T-helper 1 cell (primary cell): ENCODE results near the gene DNAJC16.
"Not testable (repeated sequence)": the region's sequence is repeated elsewhere in the genome, so short reads cannot be mapped to it uniquely, and the experiment has no call there.

Source experiments
- DNase-seq, 5 donors: peaks; one replicate each; pipeline ENCODE4 v3.0.0-alpha.2; 2012 to 2020
- total RNA-seq, 4 donors: gene quantifications; one replicate each; lab custom pipeline; 2026; lab: John Stamatoyannopoulos, UW

Gene DNAJC16
- total RNA-seq, result 26.0 to 42.8 (median 36.0) reads per million in 4 donors

DNA sequence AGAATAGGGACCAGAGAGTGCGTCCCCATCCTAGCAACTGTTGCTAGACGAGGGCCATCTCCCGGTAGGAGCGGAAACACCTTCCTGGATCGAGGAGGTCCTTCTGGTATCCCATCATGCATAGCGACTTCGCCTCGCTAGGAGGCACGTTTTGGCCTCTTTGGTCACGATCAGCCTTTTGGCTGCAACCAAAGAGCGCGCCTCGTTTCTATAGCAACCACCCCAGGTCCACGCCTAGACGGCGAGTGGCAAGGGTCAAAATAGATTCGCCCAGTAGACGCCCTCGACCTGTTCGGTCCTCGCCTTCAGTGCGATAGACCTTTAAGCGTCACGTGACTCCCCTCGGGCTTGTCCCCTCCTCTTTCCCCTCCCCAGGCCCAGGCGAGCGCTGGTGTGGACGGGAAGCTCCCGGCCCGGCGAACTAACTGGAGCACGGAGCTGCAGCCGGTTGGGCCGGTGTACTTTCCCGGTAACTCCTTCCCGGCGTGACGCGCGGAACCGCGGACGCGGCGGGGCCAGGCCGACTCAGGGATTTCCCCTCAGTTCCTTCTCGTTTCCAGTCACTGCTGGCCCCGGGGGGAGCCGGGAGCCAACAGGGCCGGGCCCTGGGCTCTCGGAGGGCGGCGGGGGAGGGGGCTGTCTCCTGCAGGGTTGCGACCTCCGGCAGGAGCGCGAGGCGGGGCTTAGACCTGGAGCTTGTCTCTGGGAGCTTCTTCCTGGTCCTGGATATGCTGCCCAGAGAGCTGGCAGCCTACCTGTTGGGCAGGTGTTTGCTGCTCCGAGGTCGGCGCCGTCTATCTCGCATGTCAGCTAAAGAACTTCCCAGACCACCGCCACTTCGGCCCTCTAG, at the start of gene DNAJC16:
Gene DNAJC16 (plus strand): TSS at position 359 of the 850 bp plus-strand sequence. CDS start 2,258 bp downstream, outside the sequence.
- DNase-seq, result peak; percentile 87 to 100 (median 90)

DNA sequence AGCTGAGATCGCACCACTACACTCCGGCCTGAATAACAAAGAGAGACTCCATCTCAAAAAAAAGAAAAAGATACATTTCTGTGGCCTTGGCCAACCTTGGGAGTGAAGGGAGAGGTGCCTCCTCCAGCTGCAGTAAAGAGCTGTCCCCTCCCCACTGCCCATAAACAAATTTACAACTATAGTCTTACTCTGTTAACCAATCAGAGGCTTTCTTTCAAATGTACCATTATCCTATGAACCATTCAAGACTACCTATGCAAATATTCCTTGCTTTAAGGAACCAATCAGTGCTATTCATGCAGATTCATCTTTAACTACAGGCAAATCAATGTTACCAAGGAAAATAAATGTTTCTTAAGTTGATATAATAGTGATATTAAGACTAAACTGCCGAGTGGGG, 49.7 kb upstream of the DNAJC16 start:
- DNase-seq, result no peak

DNA sequence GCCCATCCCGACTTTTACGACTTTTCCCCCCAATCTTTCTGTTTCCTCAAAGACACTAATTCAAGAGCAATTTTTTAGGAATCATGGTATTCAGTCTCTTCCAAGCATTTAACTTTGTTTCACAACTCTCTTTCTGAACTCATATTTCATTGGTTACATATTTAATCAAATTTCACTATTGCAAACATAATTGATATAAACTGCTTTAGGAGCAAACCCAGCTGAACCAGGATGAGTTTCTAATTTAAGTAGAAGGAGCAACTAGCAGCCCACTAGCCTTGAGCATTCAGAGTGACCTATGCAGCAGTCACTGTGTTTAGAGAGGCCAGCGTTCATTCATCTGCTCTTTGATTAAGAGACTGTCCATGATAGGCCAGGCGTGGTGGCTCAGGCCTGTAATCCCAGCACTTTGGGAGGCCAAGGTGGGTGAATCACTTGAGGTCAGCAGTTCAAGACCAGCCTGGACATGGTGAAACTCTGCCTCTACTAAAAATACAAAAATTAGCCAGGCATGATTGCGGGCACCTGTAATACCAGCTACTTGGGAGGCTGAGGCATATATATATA, 48.9 kb upstream of the DNAJC16 start:
- DNase-seq, result no peak

DNA sequence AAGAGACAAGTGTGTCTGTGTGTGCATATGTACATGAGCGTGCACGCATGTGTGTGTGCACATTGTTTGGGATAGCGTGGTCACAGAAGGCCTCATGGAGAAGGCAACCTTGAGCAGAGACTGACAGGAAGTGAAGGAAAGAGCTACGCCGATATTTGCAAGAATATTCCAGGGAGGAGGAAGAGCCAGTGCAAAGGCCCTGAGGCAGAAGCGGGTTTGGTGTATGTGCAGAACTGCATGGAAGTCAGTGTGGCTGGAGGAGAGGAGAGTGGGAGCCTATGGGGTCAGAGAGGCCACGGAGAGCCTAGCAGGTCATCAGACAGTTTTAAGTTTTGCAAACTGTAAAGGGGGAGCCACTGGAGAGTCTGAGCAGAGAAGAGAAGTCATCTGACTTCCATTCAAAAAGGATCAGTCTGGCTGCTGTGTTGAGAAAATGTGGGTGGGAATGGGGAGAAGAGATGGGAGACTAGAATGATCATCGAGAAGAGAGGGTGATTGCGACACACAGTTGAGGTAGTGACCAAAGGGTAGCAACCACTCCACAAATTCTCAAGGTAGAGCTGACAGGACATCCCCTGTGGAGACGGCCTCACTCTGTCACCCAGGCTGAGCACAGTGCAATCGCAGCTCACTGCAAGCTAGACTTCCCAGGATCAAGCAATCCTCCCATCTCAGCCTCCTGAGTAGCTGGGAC, 46.8 kb upstream of the DNAJC16 start:
- no peak for DNase-seq

DNA sequence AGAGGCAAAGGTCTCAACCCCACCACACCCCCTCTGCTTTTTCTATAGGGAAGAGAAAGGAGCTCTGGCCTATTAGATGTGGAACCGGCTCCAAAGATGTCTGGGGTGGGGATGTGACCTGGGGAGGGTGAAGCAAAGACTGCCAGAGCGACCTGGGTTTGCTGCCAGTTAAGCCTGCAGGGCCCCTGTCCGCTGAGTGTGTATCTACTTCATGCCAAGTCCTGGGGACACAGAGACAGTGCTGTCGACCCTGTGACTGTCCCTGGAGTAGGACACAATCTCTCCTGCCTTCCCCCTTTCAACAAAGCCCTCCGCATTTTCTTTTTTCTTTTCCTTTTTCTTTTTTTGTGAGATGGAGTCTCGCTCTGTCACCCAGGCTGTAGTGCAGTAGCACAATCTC, 44.2 kb upstream of the DNAJC16 start:
- DNase-seq, result not testable (repeated sequence)

DNA sequence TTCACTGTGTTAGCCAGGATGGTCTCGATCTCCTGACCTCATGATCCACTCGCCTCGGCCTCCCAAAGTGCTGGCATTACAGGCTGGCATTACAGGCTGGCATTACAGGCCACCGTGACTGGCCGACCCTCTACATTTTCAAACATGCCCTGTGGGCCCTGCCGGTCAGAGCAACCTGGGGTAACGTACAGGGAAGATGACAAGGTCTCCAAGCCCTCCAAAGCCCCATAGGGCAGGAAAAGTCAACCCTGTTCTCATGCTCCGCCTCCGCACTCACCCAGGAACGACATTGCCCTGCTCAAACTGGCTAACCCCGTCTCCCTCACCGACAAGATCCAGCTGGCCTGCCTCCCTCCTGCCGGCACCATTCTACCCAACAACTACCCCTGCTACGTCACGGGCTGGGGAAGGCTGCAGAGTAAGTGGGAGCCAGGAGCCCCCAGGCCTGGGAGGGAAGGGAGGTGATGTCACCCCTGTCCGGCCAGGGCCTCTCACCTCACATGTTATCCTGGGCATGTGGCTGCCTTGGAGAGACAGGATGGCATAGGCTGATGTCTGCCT, 43.6 kb upstream of the DNAJC16 start:
- not testable (repeated sequence) for DNase-seq

DNA sequence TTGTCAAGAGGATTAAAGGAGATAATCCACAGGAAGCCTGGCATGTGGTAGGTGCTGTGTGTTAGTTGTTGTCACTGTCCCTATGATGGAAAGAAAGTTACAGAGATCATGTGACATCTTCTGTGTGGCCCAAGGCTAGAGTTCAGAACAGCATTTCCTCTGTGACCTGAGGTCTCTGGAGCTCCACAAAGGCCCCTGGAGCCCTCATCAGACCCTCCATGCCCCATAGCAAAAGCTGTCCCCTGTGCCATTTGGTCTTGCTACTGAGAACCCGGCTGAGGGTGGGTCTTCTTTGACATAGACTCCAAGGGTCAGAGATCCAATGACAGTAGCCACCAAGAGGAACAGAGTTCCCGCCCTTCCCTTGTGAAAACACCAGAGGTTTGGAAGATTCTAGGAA, 42.7 kb upstream of the DNAJC16 start:
- no peak for DNase-seq

DNA sequence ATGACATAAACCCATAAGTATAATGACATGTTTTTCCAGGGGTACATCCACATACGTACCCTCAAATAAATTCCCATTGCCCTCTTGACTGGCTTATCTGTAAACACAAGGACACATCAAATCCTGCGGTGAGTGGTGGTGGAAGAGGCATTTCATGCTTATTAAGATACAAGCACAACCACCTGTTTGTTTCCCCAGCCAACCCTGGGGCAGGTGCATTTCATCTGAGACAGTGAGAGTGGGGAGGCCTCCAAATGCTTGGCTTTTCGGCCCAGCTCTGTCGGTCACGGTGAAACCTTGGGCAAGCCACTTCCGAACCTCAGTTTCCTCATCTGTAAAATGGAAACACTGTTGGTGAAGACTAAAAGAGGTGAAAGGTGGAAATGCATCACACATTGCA, 42.2 kb upstream of the DNAJC16 start:
- DNase-seq, result not testable (repeated sequence)

DNA sequence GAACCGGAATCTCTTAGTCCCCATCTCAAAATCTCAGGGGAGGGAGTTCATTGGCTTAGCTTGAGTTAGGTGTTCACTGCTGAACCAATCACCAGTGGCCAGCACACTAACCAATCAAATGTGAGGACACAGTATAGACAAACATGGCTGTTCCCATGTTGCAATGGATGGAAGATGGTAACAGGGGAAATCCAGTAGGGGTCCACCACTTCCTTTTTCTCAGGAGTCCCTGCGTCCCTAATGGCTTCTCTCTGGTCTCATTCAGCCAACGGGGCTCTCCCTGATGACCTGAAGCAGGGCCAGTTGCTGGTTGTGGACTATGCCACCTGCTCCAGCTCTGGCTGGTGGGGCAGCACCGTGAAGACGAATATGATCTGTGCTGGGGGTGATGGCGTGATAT, 41.0 kb upstream of the DNAJC16 start:
- no peak for DNase-seq

DNA sequence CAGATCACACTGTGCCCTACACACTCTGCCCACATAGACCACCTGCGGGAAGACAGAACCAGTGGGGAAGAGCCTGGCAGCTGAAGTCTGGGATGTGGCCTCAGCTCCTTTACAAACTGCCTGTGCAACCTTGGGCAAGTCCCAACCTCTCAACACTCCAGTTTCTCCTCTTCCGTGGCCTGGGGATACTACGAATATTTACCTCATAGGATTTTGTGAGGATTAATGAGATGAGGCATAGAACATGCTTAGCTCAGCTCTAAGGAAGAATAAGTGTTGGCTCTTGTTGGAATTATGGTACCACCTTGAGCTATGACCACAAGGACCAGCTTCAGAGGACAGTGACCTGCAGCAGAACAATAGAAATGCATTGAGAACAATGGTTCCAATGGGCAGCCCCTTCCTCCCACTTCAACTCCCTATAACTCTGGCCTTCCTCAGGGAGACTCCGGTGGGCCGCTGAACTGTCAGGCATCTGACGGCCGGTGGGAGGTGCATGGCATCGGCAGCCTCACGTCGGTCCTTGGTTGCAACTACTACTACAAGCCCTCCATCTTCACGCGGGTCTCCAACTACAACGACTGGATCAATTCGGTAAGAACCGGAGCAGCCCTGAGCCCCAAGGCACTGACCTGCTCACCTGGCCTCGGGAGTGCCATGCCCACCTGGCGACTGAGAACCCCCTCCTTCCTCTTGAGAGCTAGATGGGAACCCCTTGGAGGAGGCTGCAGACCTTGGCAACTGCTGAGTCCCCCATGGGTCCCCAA, 39.6 kb upstream of the DNAJC16 start:
- not testable (repeated sequence) for DNase-seq

DNA sequence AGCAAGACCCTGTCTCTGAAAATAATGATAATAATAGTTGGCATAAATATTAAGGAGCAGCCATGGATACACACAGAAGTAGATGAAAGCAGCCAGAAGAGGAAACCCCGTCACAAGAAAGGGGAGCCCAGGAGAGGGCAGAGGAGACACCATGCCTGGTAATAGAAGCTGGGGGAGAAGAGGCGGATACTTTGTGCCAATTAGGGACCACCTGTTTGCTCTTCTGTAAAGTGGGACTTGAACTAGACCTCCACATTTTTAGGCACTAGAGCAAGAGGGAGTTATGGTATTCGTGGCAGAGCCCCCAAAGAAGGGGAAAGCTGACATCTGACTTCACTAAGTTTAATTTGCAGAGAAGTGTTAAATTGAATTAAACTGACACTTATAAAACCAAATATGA, 38.3 kb upstream of the DNAJC16 start:
- DNase-seq, result no peak

DNA sequence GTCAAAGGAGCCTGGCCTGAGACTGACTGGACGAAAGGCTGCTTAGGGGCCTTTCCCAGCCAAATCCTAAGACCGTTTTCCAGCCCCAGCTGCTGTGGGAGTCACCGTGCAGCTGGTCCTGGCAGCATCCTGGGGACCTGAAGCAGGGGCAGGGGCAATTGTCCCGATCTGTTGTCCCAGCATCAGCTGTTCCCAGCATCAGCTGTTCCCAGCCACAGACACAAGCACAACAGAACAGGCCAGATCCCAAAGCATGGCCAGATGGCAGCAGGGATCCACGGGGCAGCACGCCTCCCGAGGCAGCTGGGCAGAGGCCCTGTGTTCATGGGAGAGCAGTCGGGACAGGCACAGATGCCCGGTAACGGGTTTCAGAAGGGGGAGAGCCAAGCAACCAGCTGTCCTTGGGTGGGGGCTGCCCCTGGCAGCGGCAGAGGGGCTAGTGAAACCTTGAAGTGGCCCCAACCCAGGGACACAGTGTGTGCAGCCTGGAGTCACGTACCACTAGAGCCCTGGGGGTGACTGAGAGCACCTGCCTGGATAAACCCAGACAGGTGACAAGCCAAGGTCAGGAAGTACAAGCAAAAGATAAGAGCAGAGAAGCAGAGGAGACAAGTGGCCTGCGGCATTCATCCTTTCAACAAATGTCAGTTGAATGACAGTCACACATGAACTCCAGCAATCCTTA, 37.5 kb upstream of the DNAJC16 start:
- no peak for DNase-seq

DNA sequence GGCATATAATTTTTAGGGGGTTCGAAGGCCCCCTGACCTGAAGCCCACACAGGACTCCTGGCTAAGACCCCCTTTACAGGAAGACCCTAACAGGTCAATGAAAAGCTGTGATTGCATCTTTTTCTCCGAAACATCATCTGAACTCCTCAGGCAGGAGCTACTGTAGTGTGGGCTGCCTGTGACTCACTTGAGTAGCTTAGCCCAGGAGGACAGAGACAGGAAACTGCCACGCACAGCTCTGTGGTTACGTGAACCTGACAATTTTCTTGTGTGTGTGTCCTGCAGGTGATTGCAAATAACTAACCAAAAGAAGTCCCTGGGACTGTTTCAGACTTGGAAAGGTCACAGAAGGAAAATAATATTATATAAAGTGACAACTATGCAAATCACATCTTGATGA, 35.6 kb upstream of the DNAJC16 start:
- DNase-seq, result peak in 1 of 5 donors; percentile 53

DNA sequence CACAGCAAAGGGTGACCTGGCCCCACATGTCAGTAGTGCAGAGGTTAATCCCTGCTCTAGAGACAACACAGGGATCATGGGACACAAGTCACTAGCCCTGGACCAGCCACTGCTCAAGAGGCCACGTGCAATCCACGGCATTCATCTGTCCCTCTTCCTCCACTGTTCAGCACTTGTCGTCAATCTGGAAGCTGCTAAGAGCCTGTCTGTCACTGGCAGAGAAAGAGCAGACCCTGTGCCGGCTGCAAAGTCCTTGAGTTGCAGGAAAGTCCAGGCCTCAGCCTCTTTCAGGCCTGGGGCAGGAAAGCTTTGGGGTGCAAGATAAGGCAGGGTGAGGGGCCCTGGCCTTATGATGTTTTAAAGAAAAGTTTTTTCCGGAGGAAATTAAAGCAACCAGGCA, 34.1 kb upstream of the DNAJC16 start:
- DNase-seq, result no peak

DNA sequence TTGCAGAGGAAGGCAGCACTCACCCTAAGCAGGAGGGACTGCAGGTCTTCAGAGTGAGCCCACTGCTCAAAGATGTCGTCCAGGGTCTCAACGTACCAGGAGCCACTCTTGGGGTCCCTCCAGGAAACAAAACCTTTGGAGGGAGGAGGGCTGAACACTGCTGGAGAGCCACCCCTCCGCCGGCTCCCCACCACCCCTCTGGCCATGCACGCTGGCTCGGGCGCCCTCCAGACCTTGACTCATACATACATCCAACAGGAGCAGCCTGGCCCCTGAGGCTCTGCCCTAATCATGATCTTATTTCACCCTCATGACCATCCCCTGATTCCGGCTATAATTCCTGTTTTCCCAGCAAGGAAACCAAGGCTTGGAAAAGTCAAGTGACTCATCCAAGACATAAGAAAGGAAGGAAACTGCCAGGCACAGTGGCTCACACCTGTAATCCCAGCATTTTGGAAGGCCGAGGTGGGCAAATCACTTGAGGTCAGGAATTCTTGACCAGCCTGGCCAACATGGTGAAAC, 32.7 kb upstream of the DNAJC16 start:
- no peak for DNase-seq

DNA sequence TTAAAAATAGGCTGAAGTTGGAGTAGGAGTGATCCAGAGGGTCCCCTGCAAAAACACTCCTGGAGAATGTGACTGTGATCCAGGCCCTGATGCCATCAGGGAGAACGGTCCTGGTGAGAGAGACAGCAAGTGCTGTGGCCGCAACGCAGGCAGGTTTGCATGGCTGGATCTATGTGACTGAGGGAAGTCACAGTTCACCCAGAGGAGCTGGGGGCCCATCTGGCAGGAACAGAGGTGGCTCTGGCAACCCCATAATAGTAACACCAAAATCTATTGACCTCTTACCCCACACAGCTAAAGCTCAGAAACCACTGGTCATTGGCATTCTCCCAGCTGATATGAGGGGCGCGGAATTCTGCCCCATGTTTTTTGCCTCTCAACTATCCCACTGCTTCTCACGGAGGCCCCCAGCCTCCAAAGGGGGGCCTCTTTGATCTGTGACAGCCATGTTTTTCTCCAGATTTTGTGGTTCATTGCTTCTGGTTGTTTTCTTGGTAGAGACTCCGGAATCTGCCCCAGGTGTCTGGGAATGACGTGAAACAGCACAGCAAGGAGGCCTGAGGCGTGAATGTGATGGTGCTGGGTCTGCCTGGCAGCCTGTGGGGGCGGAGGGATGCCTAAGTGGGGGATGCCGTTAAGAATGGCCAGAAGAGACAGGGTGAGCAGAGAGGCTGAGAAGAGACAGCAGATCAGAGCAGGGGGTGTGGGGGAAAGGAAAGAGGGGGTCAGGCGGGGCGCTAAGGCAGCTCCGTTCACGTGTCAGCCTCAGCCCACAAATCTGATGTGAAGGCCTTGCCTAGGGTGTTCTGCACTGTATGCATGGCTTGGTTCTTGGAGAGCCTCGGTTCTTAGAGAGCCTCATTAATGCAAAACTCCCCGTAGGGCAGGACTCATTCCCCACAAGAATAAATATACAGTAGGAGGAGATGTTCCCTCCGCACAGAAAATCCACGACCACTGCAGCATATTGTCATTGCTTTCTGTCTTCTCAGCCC, 26.2 kb upstream of the DNAJC16 start:
- DNase-seq, result no peak

DNA sequence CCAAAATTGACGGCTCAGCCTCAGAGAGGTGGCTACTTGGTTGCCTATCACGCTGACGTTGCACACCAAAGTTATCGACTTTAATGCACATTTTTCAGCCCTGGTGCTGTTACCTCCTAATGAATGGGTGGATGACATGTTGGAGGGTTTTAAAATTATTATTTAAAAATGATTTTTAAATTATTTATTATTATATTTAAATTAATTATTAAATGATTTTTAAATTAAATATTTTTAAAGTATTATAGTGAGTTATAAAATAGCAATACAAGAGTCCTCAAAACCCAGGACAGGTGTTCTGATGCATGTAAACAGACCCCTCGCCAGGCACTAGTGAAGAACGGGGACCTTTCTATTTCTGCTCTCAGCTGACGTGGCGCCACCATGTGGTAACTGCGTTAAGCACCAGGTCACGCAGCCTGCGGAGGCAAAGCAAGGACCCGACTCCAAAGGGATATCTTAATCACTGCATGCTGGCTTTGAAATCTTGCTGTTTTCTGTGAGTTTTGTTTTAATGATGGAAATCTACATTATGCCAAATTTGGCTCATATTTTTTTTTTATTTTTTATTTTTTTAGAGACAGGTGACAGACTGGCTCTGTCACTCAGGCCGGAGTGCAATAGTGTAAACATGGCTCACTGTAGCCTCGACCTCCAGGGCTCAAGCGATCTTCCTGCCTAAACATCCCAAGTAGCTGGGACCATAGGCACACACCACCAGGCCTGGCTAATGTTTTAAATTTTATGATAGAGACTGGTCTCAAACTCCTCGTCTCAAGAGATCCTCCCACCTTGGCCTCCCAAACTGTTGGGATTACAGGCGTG, 25.2 kb upstream of the DNAJC16 start:
- DNase-seq, result peak in 3 of 5 donors; percentile 19 to 43 (median 32)

DNA sequence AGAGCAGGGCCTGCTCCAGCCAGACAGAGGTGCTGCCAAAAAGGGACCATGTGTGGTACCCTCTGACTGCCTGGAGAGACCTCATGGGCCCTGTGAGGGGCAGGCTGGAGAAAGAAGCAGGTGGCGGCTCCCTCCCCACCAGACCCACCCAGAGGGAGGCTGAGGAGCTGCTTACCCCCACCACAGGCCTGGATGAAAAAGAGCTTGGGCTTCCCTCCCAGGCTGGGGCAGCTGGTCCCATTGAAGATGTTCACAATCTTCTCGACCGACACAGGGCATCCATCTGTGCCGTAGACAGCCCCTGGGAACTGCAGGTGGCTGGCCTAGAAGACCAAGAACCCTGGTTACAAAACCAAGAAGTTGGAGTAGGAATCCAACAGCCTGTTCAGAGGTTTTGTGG, 22.2 kb upstream of the DNAJC16 start:
- no peak for DNase-seq

DNA sequence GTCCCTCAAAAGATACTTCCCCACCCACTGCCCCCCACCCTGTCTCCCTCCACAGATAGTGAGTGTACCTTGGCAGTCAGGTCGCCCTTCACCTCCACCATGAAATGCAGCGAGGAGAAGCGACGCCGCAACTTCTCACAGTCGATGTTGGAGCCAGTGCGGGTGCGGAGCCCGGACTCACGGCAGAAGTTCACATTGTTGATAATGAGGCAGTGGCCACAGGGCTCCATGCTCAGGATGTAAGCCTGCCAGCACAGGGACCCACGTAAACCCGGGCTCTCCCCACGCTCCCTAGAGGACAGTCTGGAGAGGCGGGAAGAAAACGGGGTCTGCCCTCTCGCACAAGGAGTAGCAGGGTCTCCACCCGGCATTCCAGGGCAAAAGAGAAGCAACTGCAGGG, 19.8 kb upstream of the DNAJC16 start:
- DNase-seq, result no peak
